H54 (cell line): ENCODE data around the gene SNX5.

Experiments
- DNase-seq: peaks from one replicate; pipeline ENCODE4 v3.0.0; 2011; ENCODE audit warnings: low spot score, mixed read lengths; ENCODE audit not compliant: insufficient read length
- FAIRE-seq: peaks from 3 replicates; lab custom pipeline; 2011; peaks lifted over from hg19 to GRCh38; lab: Jason Lieb, UNC
- POLR2A ChIP-seq: IDR thresholded peaks from 2 replicates; pipeline ENCODE4 v1.6.1; 2011; ENCODE audit warnings: low read depth, mild to moderate bottlenecking, low read length

The SNX5 gene

GRCh38 chr20:17921774-17922173 lies 46.8 kb downstream of the SNX5 start:
- no peak for TF ChIP-seq POLR2A
- DNase-seq: no peak
- no peak for FAIRE-seq

DNA sequence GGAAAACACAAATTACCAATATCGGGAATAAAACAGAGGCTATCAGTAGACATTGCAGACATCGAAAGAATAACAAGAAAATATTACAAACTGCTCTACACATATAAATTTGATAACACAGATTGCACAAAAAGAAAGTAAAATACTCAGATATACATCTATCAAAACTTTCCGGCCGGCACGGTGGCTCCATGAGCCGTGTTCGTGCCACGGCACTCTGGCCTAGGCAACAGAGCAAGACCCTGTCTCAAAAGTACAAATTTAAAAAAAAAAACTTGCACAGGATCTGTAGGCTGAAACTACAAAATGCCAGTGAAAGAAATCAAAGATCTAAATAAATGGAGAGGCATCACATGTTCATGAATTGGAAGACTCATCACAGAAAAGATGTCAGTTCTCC lies 49.4 kb downstream of the SNX5 start:
- no peak for FAIRE-seq
- no peak for TF ChIP-seq POLR2A
- no peak for DNase-seq

- no peak for FAIRE-seq
- no peak for TF ChIP-seq POLR2A
- DNase-seq: no peak
Observed at GRCh38 chr20:17917832-17918618, 50.6 kb downstream of the SNX5 start.

DNA sequence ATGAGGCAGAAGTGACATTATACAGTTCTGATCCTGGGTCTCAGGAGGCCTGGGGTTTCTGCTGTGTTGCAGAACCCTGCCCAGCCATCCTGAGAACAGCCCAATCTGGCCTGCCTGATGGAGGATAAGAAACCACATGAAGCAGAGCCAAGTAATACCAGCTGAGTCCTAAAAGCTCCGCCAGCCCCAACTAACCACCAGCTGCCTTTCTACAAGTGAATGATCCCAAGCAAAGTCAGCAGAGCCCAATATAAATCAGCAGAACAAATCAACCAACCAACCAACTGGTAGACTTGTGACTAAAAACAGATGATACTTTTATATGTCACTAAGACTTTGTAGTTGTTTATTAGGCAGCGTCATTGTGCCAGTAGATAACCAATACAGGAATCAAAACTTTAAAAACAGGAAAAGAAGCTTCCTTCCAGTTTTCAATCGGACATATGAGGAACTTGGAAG lies 52.1 kb downstream of the SNX5 start:
- FAIRE-seq (no peak), DNase-seq (no peak)
- TF ChIP-seq POLR2A: no peak

GRCh38 chr20:17914957-17915356 lies 53.6 kb downstream of the SNX5 start:
- FAIRE-seq: no peak
- TF ChIP-seq POLR2A: no peak
- DNase-seq: no peak

DNA sequence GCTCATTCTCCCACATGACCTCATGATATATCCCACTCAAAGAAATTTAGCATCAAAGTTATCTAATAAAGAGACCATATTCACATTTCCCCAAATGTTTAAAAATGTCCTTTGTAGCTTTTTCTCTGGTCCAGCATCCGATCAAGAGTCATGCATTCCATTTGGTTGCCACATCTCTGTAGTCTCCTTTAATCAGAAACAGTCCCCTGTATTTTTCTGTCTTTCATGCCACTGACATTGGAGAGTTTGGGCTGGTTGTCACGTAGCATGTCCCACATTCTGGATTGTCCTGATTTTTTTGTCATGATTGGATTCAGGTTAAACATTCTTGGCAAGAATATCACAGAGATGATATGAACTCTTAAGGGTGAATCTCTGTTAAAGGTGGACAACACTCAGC lies 55.7 kb downstream of the SNX5 start:
- DNase-seq (no peak), FAIRE-seq (no peak)
- no peak for TF ChIP-seq POLR2A

- no peak for DNase-seq
- no peak for FAIRE-seq
- no peak for TF ChIP-seq POLR2A
Observed at GRCh38 chr20:17911927-17912326, 56.7 kb downstream of the SNX5 start.

- DNase-seq (no peak), FAIRE-seq (no peak)
- no peak for TF ChIP-seq POLR2A
Observed at GRCh38 chr20:17910828-17911294, 57.7 kb downstream of the SNX5 start.

DNA sequence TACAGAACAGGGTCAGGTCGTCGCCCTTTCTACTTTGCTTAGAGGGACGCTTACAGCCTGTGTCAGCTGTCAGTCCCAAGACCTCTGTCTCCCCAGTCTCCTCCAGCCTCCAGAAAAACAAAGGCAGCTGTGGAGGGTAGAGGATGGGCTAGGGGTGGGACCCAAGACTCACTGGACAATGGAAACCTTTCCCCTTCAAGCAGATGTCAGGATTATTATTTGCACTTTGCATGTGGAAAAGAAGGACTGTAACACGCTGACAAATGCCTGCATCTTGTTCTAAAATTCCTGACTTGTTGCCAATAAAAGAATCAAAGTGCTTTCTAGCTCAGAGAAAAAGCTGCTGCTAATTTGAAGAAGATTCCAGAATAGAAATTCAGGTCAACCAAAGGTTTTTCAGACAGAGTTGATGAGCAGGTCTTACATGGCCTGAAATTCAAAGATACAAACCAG lies 58.7 kb downstream of the SNX5 start:
- no peak for TF ChIP-seq POLR2A
- FAIRE-seq (no peak), DNase-seq (no peak)

GRCh38 chr20:17905544-17905943 lies 63.0 kb downstream of the SNX5 start:
- DNase-seq (no peak), FAIRE-seq (no peak)
- TF ChIP-seq POLR2A: no peak

- FAIRE-seq (no peak), DNase-seq (no peak)
- TF ChIP-seq POLR2A: no peak
Observed at GRCh38 chr20:17904027-17904426, 64.6 kb downstream of the SNX5 start.

GRCh38 chr20:17902531-17903083 lies 66.0 kb downstream of the SNX5 start:
- DNase-seq: no peak
- no peak for FAIRE-seq
- no peak for TF ChIP-seq POLR2A

DNA sequence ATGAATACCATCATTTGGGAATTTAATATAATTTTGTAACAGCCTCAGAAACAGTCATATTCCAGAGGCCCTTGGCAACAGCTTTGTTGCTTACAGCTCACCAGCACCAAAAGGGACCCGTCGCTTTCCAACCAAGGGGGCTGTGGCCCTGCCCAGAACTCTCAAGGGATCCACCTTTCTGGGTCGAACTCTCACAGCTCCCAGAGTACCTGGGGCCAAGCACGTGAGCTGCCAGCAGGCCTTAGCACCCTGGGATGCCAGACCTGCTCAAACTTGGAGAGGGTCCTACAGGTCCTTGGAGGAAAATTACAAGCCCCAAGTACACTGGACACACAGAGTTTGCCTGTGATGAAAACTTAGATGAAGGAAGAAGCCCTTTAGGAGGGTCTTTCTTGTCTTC lies 66.6 kb downstream of the SNX5 start:
- TF ChIP-seq POLR2A: no peak
- DNase-seq (no peak), FAIRE-seq (no peak)

DNA sequence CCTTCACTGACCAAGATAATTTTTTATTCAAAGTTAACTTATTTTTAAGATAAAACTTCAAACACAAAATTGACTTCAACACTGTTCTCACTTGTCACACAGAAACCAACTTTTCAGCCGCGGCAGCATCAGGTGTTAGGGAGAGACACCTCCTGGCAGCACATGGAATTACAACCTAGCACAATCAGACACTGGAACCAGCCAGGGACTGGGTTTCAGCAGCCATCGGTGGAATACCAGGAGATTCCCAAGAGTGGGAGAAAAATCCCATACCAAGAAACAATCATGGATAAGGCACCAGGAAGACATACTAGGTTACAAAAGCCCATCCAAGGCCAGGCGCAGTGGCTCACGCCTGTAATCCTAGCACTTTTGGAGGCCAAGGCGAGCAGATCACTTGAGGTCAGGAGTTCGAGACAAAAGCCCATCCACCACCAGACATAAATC lies 70.0 kb downstream of the SNX5 start:
- TF ChIP-seq POLR2A: no peak
- DNase-seq (peak; percentile 46), FAIRE-seq (no peak)
